ENCODE results near the gene HOPX. TPM values are rescaled to one million over a fixed set of nuclear protein-coding genes. Genes with fewer than 3 reads are reported as not detected.

The HOPX gene
- total and polyA plus RNA-seq, 2 of the 8 experiments (the other 6 are each of a cell fraction or from before 2014, with no cell fraction given) = not detected

DNA sequence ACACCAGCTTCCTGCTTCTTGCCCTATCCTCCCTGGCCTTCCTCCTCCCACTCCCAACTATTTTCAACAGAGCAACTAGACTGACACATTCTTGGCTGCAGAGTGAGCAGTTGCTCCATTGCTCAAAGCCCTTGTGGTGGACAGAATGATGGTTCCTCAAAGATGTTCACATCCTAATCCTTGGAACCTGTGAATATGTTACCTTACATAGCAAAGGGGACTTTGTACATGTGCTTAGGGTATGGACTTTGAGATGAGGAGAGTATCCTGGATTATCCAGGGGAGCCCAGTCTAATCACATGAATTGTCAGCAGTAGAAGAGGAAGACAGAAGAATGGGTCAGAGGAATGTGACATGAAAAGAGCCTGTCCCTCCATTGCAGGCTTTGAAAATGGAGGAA is 24.9 kb upstream of the HOPX start (continued):
- TF ChIP-seq BCL11A (IDR thresholded peaks at IDR 0.05; ENCODE audit: low read depth in 2 of 2, low read length in 2 of 2) (no peak), BACH1 (IDR thresholded peaks at IDR 0.05; ENCODE audit: low read length) (no peak), CHD2 (IDR thresholded peaks at IDR 0.05; ENCODE audit: low read length) (no peak), EZH2 (IDR thresholded peaks at IDR 0.05; ENCODE audit: low read depth, low read length, severe bottlenecking) (no peak), ZNF274 (IDR thresholded peaks at IDR 0.05; ENCODE audit: borderline replicate concordance, extremely low read depth, low read length) (no peak)

All from H1 (cell line).